Neural progenitor cell (in vitro differentiated cells): ENCODE results near the gene TMEM223. TPM values are rescaled to one million over a fixed set of nuclear protein-coding genes. Genes with fewer than 3 reads are reported as not detected.

ENCODE experiments used
- DNase-seq: peaks from one replicate; pipeline ENCODE4 v3.0.0-alpha.2; 2016; ENCODE audit warnings: low spot score
- H2AFZ ChIP-seq: fragments of 200-600 bp; sonication (generic); replicated peaks from 2 replicates; pipeline ENCODE4 v1.6.1; 2016; ENCODE audit warnings: antibody characterized with exemption
- H3F3A ChIP-seq: fragments of 200-600 bp; sonication (generic); 2 replicates; pipeline ENCODE4 v1.6.1; 2016; ENCODE audit warnings: antibody characterized with exemption, low read depth
- H3K27ac ChIP-seq: fragments of 200-600 bp; sonication (generic); 2 replicates; pipeline ENCODE4 v1.5.1; 2016; ENCODE audit warnings: mild to moderate bottlenecking
- H3K27me3 ChIP-seq: fragments of 200-600 bp; sonication (generic); 2 replicates; pipeline ENCODE4 v1.6.1; 2016; ENCODE audit warnings: mild to moderate bottlenecking, moderate library complexity
- H3K36me3 ChIP-seq: fragments of 200-600 bp; sonication (generic); 2 replicates; pipeline ENCODE4 v1.5.1; 2016
- H3K4me1 ChIP-seq: fragments of 200-600 bp; sonication (generic); 2 replicates; pipeline ENCODE4 v1.6.1; 2016; ENCODE audit warnings: mixed run types
- H3K4me2 ChIP-seq: fragments of 200-600 bp; sonication (generic); 2 replicates; pipeline ENCODE4 v1.6.1; 2016
- H3K4me3 ChIP-seq: fragments of 200-600 bp; sonication (generic); 2 replicates; pipeline ENCODE4 v1.5.1; 2016
- H3K79me2 ChIP-seq: fragments of 200-600 bp; sonication (generic); 2 replicates; pipeline ENCODE4 v1.6.1; 2016; ENCODE audit warnings: low read depth
- H3K9ac ChIP-seq: fragments of 200-600 bp; sonication (generic); 2 replicates; pipeline ENCODE4 v1.6.1; 2016
- H3K9me3 ChIP-seq: fragments of 200-600 bp; sonication (generic); 2 replicates; pipeline ENCODE4 v1.5.1; 2016; ENCODE audit warnings: low read depth
- H4K20me1 ChIP-seq: fragments of 200-600 bp; sonication (generic); 2 replicates; pipeline ENCODE4 v1.6.1; 2016; ENCODE audit warnings: low read depth
- H3K27ac Mint-ChIP-seq: 3 replicates; pipeline ENCODE4 v1.8.0; 2021; ENCODE audit warnings: mixed read lengths
- H3K27me3 Mint-ChIP-seq: 2 replicates; pipeline ENCODE4 v1.8.0; 2022; ENCODE audit warnings: low read depth, mild to moderate bottlenecking, inconsistent platforms, moderate library complexity, mixed read lengths; ENCODE audit not compliant: insufficient read depth
- H3K36me3 Mint-ChIP-seq: 3 replicates; pipeline ENCODE4 v1.8.0; 2021; ENCODE audit warnings: mixed read lengths
- H3K4me1 Mint-ChIP-seq: 3 replicates; pipeline ENCODE4 v1.8.0; 2021; ENCODE audit warnings: mixed read lengths
- H3K4me3 Mint-ChIP-seq: 3 replicates; pipeline ENCODE4 v1.8.0; 2021; ENCODE audit warnings: mild to moderate bottlenecking, moderate library complexity, mixed read lengths
- H3K9me3 Mint-ChIP-seq: 3 replicates; pipeline ENCODE4 v1.8.0; 2020; ENCODE audit warnings: mixed read lengths
- CTCF ChIP-seq: fragments of 200-600 bp; sonication (generic); IDR thresholded peaks from 2 replicates; pipeline ENCODE4 v1.5.1; 2017; ENCODE audit warnings: antibody characterized with exemption, mild to moderate bottlenecking
- EZH2 ChIP-seq: fragments of 200-600 bp; sonication (generic); IDR thresholded peaks from 2 replicates; pipeline ENCODE4 v1.6.1; 2017; ENCODE audit warnings: antibody characterized with exemption, mild to moderate bottlenecking, moderate library complexity
- EZH2phosphoT487 ChIP-seq: fragments of 200-600 bp; sonication (generic); IDR thresholded peaks from 2 replicates; pipeline ENCODE4 v1.6.1; 2017; ENCODE audit warnings: antibody characterized with exemption
- total RNA-seq: library from RNA; depleted of rRNA; stranded (reverse); fragments of >200 nt; gene quantifications from 2 replicates; pipeline ENCODE4 v1.2.3, GENCODE V29; 2015; ENCODE audit warnings: low replicate concordance

Gene TMEM223
- total RNA-seq, 1 donor from 2014 or later, result 9.9 TPM

- TF ChIP-seq EZH2phosphoT487 (no peak), CTCF (no peak), EZH2 (no peak)
- H3K4me1 ChIP-seq, result peaks cover 8% of the 10 kb centered on the region
- no peaks in the 10 kb centered on the region for H3K27me3 ChIP-seq
- no peak overlapping the region for H3K4me3 ChIP-seq
- DNase-seq, result no peak
- Mint-ChIP-seq H3K4me3 (no peak overlapping the region), H3K27ac (no peak overlapping the region), H3K4me1 (peaks cover 16% of the 10 kb centered on the region), H3K9me3 (no peaks in the 10 kb centered on the region), H3K36me3 (peaks cover 2% of the 10 kb centered on the region), H3K27me3 (peaks cover 7% of the 10 kb centered on the region)
- H3K36me3 ChIP-seq, result no peaks in the 10 kb centered on the region
- no peaks in the 10 kb centered on the region for H3K9me3 ChIP-seq
- peak overlapping the region; percentile 83 for H2AFZ ChIP-seq
- no peak overlapping the region for H3K27ac ChIP-seq
- H3K4me2 ChIP-seq, result no peak overlapping the region
- H4K20me1 ChIP-seq, result no peaks in the 10 kb centered on the region
- peaks cover 51% of the 10 kb centered on the region for H3F3A ChIP-seq
- peaks cover 21% of the 10 kb centered on the region for H3K79me2 ChIP-seq
- no peak overlapping the region for H3K9ac ChIP-seq
These were observed 33.7 kb downstream of the TMEM223 start for GRCh38 chr11:62757846-62758788.

GRCh38 chr11:62755086-62755615, 36.7 kb downstream of the TMEM223 start:
- peak overlapping the region; percentile 68 for H3K4me2 ChIP-seq
- no peaks in the 10 kb centered on the region for H3K27me3 ChIP-seq
- H2AFZ ChIP-seq, result no peak overlapping the region
- H3K4me3 ChIP-seq, result no peak overlapping the region
- peak overlapping the region; percentile 98 for H3K4me3 Mint-ChIP-seq
- no peak for DNase-seq
- H3K9me3 Mint-ChIP-seq, result no peaks in the 10 kb centered on the region
- no peak overlapping the region for H3K9ac ChIP-seq
- peaks cover 36% of the 10 kb centered on the region for H3F3A ChIP-seq
- H3K4me1 ChIP-seq, result no peaks in the 10 kb centered on the region
- no peaks in the 10 kb centered on the region for H3K36me3 ChIP-seq
- peaks cover 7% of the 10 kb centered on the region for H3K4me1 Mint-ChIP-seq
- H3K9me3 ChIP-seq, result no peaks in the 10 kb centered on the region
- H3K36me3 Mint-ChIP-seq, result peaks cover 2% of the 10 kb centered on the region
- peaks cover 7% of the 10 kb centered on the region for H3K27me3 Mint-ChIP-seq
- peaks cover 29% of the 10 kb centered on the region for H3K79me2 ChIP-seq
- H3K27ac ChIP-seq, result no peak overlapping the region
- peak overlapping the region; percentile 3 for H3K27ac Mint-ChIP-seq
- TF ChIP-seq EZH2, result no peak
- TF ChIP-seq EZH2phosphoT487, result no peak
- TF ChIP-seq CTCF, result no peak
- H4K20me1 ChIP-seq, result no peaks in the 10 kb centered on the region

GRCh38 chr11:62753736-62754603, 37.8 kb downstream of the TMEM223 start, which contains the start of gene ZBTB3:
TSS of gene ZBTB3 (minus strand) at chr11:62754160. CDS start at chr11:62753664, 496 bp downstream.
- Histone ChIP-seq H3K9me3 (no peaks in the 10 kb centered on the region), H3K79me2 (peaks cover 33% of the 10 kb centered on the region)
- no peak for TF ChIP-seq EZH2phosphoT487
- no peak for TF ChIP-seq CTCF
- TF ChIP-seq EZH2, result no peak

More at GRCh38 chr11:62753736-62754603, 37.8 kb downstream of the TMEM223 start, which contains the start of gene ZBTB3:
- Mint-ChIP-seq H3K4me1 (peaks cover 5% of the 10 kb centered on the region), H3K27ac (peak within 1 kb of the TSS; percentile 97), H3K36me3 (peaks cover 4% of the 10 kb centered on the region), H3K27me3 (peaks cover 7% of the 10 kb centered on the region), H3K4me3 (peak within 1 kb of the TSS; percentile 98), H3K9me3 (no peaks in the 10 kb centered on the region)
- H2AFZ ChIP-seq, result peak within 1 kb of the TSS; percentile 98
- peak within 1 kb of the TSS; percentile 74 for H3K4me3 ChIP-seq
- H3K9ac ChIP-seq, result peak within 1 kb of the TSS; percentile 66
- peaks cover 28% of the 10 kb centered on the region for H3F3A ChIP-seq
- peak; percentile 99 for DNase-seq
- no peaks in the 10 kb centered on the region for H3K27me3 ChIP-seq
- no peaks in the 10 kb centered on the region for H3K36me3 ChIP-seq
- H3K4me1 ChIP-seq, result no peaks in the 10 kb centered on the region
- peak within 1 kb of the TSS; percentile 77 for H3K4me2 ChIP-seq
- H4K20me1 ChIP-seq, result no peaks in the 10 kb centered on the region
- H3K27ac ChIP-seq, result peak within 1 kb of the TSS; percentile 73
